Hepatocyte (in vitro differentiated cells): Measurements from ENCODE around the gene ENPP4. TPM values are rescaled to one million over a fixed set of nuclear protein-coding genes. Genes with fewer than 3 reads are reported as not detected.
"Not testable (repeated sequence)": the region's sequence is repeated elsewhere in the genome, so short reads cannot be mapped to it uniquely, and the experiment has no call there.

Experiments
- DNase-seq: peaks from one replicate; pipeline ENCODE4 v3.0.0-alpha.2; 2016; ENCODE audit warnings: low spot score
- H2AFZ ChIP-seq: fragments of 200-600 bp; sonication (generic); 2 replicates; pipeline ENCODE4 v1.6.0; 2016; ENCODE audit warnings: antibody characterized with exemption, mild to moderate bottlenecking
- H3K27ac ChIP-seq: fragments of 200-600 bp; sonication (generic); 2 replicates; pipeline ENCODE4 v1.5.1; 2016; ENCODE audit warnings: mild to moderate bottlenecking
- H3K27me3 ChIP-seq: fragments of 200-600 bp; sonication (generic); 2 replicates; pipeline ENCODE4 v1.6.1; 2016
- H3K36me3 ChIP-seq: fragments of 200-600 bp; sonication (generic); replicated peaks from 2 replicates; pipeline ENCODE4 v1.5.1; 2016; ENCODE audit warnings: low read depth; ENCODE audit not compliant: insufficient read depth
- H3K4me1 ChIP-seq: fragments of 200-600 bp; sonication (generic); 2 replicates; pipeline ENCODE4 v1.5.1; 2016; ENCODE audit warnings: mild to moderate bottlenecking, moderate library complexity; ENCODE audit not compliant: insufficient read depth
- H3K4me2 ChIP-seq: fragments of 200-600 bp; sonication (generic); 2 replicates; pipeline ENCODE4 v1.6.0; 2016
- H3K4me3 ChIP-seq: fragments of 200-600 bp; sonication (generic); 2 replicates; pipeline ENCODE4 v1.5.1; 2016; ENCODE audit warnings: mild to moderate bottlenecking
- H3K79me2 ChIP-seq: fragments of 200-600 bp; sonication (generic); 2 replicates; pipeline ENCODE4 v1.6.0; 2017; ENCODE audit warnings: mild to moderate bottlenecking
- H3K9me2 ChIP-seq: fragments of 200-600 bp; sonication (generic); replicated peaks from 2 replicates; pipeline ENCODE4 v1.6.0; 2017; ENCODE audit warnings: mild to moderate bottlenecking; ENCODE audit not compliant: insufficient read depth
- H3K9me3 ChIP-seq: fragments of 200-600 bp; sonication (generic); 2 replicates; pipeline ENCODE4 v1.5.1; 2016; ENCODE audit warnings: low read depth, mild to moderate bottlenecking
- H4K20me1 ChIP-seq: fragments of 200-600 bp; sonication (generic); 2 replicates; pipeline ENCODE4 v1.6.0; 2016; ENCODE audit warnings: mild to moderate bottlenecking; ENCODE audit not compliant: insufficient read depth, poor library complexity, severe bottlenecking
- CTCF ChIP-seq: fragments of 200-600 bp; sonication (generic); IDR thresholded peaks from 2 replicates; pipeline ENCODE4 v1.5.1; 2016; ENCODE audit warnings: antibody characterized with exemption, mild to moderate bottlenecking; ENCODE audit not compliant: poor library complexity
- EZH2 ChIP-seq: fragments of 200-600 bp; sonication (generic); IDR thresholded peaks from 2 replicates; pipeline ENCODE4 v1.6.1; 2016; ENCODE audit warnings: antibody characterized with exemption, mild to moderate bottlenecking, borderline replicate concordance
- EZH2phosphoT487 ChIP-seq: fragments of 200-600 bp; sonication (generic); IDR thresholded peaks from one replicate; pipeline ENCODE4 v1.6.1; 2018; ENCODE audit warnings: antibody characterized with exemption, mild to moderate bottlenecking, low read depth, moderate library complexity; ENCODE audit not compliant: unreplicated experiment, severe bottlenecking
- WGBS: methylation state at CpG from one replicate; pipeline ENCODE4 v1.1.6; 2016; ENCODE audit warnings: low lambda C conversion rate; ENCODE audit errors: missing lambda C conversion rate; 5-methylcytosine and 5-hydroxymethylcytosine counted together
- polyA plus RNA-seq: library from polyadenylated mRNA; unstranded; fragments of >200 nt; fragmentation: Nextera tagmentation; extraction: Ambion mirVana; gene quantifications from 2 replicates; pipeline ENCODE4 v1.2.1, GENCODE V29; 2016
- total RNA-seq: library from RNA; depleted of rRNA; stranded (reverse); fragments of >200 nt; gene quantifications from 2 replicates; pipeline ENCODE4 v1.2.3, GENCODE V29; 2014

ENPP4 gene
- total and polyA plus RNA-seq, 2 experiments from 2014 or later, result 3.5 to 12.2 TPM

GRCh38 chr6:46136831-46137230, 7.0 kb downstream of the ENPP4 start:
- no peaks in the 10 kb centered on the region for H3K4me1 ChIP-seq
- no peaks in the 10 kb centered on the region for H3K9me2 ChIP-seq
- no peak overlapping the region for H2AFZ ChIP-seq
- H3K79me2 ChIP-seq, result peaks cover 7% of the 10 kb centered on the region
- H3K4me3 ChIP-seq, result no peak overlapping the region
- H3K27me3 ChIP-seq, result no peaks in the 10 kb centered on the region
- H4K20me1 ChIP-seq, result no peaks in the 10 kb centered on the region
- no peaks in the 10 kb centered on the region for H3K9me3 ChIP-seq
- H3K27ac ChIP-seq, result no peak overlapping the region
- DNase-seq, result no peak
- WGBS, result 83% methylated on average over 2 of the region's 2 CpGs
- no peak for TF ChIP-seq CTCF
- TF ChIP-seq EZH2phosphoT487, result no peak
- no peak for TF ChIP-seq EZH2
- no peak overlapping the region for H3K4me2 ChIP-seq
- H3K36me3 ChIP-seq, result no peaks in the 10 kb centered on the region

GRCh38 chr6:46137387-46137786, 7.6 kb downstream of the ENPP4 start:
- Histone ChIP-seq H4K20me1 (no peaks in the 10 kb centered on the region), H3K4me3 (no peak overlapping the region), H3K9me2 (no peaks in the 10 kb centered on the region), H2AFZ (no peak overlapping the region), H3K4me1 (no peaks in the 10 kb centered on the region), H3K9me3 (no peaks in the 10 kb centered on the region), H3K79me2 (peaks cover 7% of the 10 kb centered on the region), H3K27me3 (no peaks in the 10 kb centered on the region), H3K36me3 (no peaks in the 10 kb centered on the region), H3K27ac (no peak overlapping the region), H3K4me2 (no peak overlapping the region)
- DNase-seq, result no peak
- 87% methylated on average over 2 of the region's 2 CpGs for WGBS
- TF ChIP-seq EZH2 (no peak), CTCF (no peak), EZH2phosphoT487 (no peak)

- Histone ChIP-seq H3K27ac (no peak overlapping the region), H2AFZ (no peak overlapping the region), H4K20me1 (no peaks in the 10 kb centered on the region), H3K36me3 (no peaks in the 10 kb centered on the region), H3K27me3 (no peaks in the 10 kb centered on the region), H3K9me2 (no peaks in the 10 kb centered on the region), H3K4me1 (no peaks in the 10 kb centered on the region), H3K79me2 (peaks cover 7% of the 10 kb centered on the region), H3K4me3 (no peak overlapping the region), H3K4me2 (no peak overlapping the region), H3K9me3 (no peaks in the 10 kb centered on the region)
- TF ChIP-seq CTCF (no peak), EZH2 (no peak), EZH2phosphoT487 (no peak)
- DNase-seq, result no peak
- 48% methylated on average over 1 of the region's 1 CpG for WGBS
These were observed 8.5 kb downstream of the ENPP4 start for GRCh38 chr6:46138281-46138680.

- Histone ChIP-seq H3K4me3 (no peak overlapping the region), H3K9me2 (no peaks in the 10 kb centered on the region), H3K4me1 (no peaks in the 10 kb centered on the region), H3K79me2 (no peaks in the 10 kb centered on the region), H3K27ac (no peak overlapping the region), H2AFZ (no peak overlapping the region), H4K20me1 (no peaks in the 10 kb centered on the region), H3K36me3 (no peaks in the 10 kb centered on the region), H3K27me3 (no peaks in the 10 kb centered on the region), H3K9me3 (no peaks in the 10 kb centered on the region), H3K4me2 (no peak overlapping the region)
- no peak for DNase-seq
- no peak for TF ChIP-seq EZH2phosphoT487
- no peak for TF ChIP-seq EZH2
- TF ChIP-seq CTCF, result no peak
- 70% methylated on average over 1 of the region's 1 CpG for WGBS
These were observed 14.5 kb downstream of the ENPP4 start for GRCh38 chr6:46144270-46144669.

GRCh38 chr6:46149066-46149465, 19.3 kb downstream of the ENPP4 start:
- H3K4me3 ChIP-seq, H3K36me3 ChIP-seq, H3K9me3 ChIP-seq, H3K79me2 ChIP-seq, H4K20me1 ChIP-seq, H3K27me3 ChIP-seq, DNase-seq, H2AFZ ChIP-seq, H3K4me1 ChIP-seq, H3K9me2 ChIP-seq, H3K27ac ChIP-seq, H3K4me2 ChIP-seq: not testable (repeated sequence)
- 91% methylated on average over 3 of the region's 3 CpGs for WGBS
